Melanocyte of skin (primary cell): ENCODE measurements around the gene YLPM1. TPM values are rescaled to one million over a fixed set of nuclear protein-coding genes. Genes with fewer than 3 reads are reported as not detected.

Experiments
- total RNA-seq, 2 donors: library from RNA; depleted of rRNA; stranded (reverse); fragments of >200 nt; gene quantifications; 2 replicates each; pipeline ENCODE4 v1.2.3, GENCODE V29; 2012

The YLPM1 gene, protein sequence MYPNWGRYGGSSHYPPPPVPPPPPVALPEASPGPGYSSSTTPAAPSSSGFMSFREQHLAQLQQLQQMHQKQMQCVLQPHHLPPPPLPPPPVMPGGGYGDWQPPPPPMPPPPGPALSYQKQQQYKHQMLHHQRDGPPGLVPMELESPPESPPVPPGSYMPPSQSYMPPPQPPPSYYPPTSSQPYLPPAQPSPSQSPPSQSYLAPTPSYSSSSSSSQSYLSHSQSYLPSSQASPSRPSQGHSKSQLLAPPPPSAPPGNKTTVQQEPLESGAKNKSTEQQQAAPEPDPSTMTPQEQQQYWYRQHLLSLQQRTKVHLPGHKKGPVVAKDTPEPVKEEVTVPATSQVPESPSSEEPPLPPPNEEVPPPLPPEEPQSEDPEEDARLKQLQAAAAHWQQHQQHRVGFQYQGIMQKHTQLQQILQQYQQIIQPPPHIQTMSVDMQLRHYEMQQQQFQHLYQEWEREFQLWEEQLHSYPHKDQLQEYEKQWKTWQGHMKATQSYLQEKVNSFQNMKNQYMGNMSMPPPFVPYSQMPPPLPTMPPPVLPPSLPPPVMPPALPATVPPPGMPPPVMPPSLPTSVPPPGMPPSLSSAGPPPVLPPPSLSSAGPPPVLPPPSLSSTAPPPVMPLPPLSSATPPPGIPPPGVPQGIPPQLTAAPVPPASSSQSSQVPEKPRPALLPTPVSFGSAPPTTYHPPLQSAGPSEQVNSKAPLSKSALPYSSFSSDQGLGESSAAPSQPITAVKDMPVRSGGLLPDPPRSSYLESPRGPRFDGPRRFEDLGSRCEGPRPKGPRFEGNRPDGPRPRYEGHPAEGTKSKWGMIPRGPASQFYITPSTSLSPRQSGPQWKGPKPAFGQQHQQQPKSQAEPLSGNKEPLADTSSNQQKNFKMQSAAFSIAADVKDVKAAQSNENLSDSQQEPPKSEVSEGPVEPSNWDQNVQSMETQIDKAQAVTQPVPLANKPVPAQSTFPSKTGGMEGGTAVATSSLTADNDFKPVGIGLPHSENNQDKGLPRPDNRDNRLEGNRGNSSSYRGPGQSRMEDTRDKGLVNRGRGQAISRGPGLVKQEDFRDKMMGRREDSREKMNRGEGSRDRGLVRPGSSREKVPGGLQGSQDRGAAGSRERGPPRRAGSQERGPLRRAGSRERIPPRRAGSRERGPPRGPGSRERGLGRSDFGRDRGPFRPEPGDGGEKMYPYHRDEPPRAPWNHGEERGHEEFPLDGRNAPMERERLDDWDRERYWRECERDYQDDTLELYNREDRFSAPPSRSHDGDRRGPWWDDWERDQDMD (N-terminal part only)
- 10 to 100 TPM; 18.9 to 23.0 TPM for total RNA-seq

GRCh38 chr14:74762917-74763802 is at the start of gene YLPM1:
Gene YLPM1, plus strand, starts transcription at chr14:74763316. Its CDS starts 174 bp downstream, at chr14:74763490.

GRCh38 chr14:74875941-74876913 is 113.1 kb downstream of the YLPM1 start, which contains the start of gene PROX2:
Gene PROX2, minus strand, starts transcription at chr14:74876145. Its CDS starts 12,311 bp downstream, at chr14:74863834.

GRCh38 chr14:74881431-74882102 is 118.5 kb downstream of the YLPM1 start, which contains the start of gene DLST:
Gene DLST, plus strand, starts transcription at chr14:74881916. Its CDS starts 38 bp downstream, at chr14:74881954.

Other genes starting within 250 kb of the YLPM1 start
- gene LTBP2, start 151.1 kb upstream of the YLPM1 start, total RNA-seq, result under 1 TPM; 0.69 to 1.00 TPM
- gene AREL1, start 50.2 kb upstream of the YLPM1 start, total RNA-seq, result 10 to 100 TPM; 42.0 to 52.9 TPM
- gene FCF1, start 50.2 kb upstream of the YLPM1 start, total RNA-seq, result 10 to 100 TPM; 24.8 to 27.0 TPM
- not detected for gene PROX2, start 112.8 kb downstream of the YLPM1 start, total RNA-seq
- gene DLST, start 118.6 kb downstream of the YLPM1 start, total RNA-seq, result 10 to 100 TPM; 53.3 to 69.3 TPM
- 1 to 10 TPM; 6.9 to 7.7 TPM for gene RPS6KL1, start 159.9 kb downstream of the YLPM1 start, total RNA-seq
- 1 to 10 TPM; 5.2 to 9.3 TPM for gene PGF, start 192.3 kb downstream of the YLPM1 start, total RNA-seq
- gene EIF2B2, start 239.6 kb downstream of the YLPM1 start, total RNA-seq, result 10 to 100 TPM; 33.7 to 90.2 TPM